Uterus (tissue), 4 donors: ENCODE data around the gene ROM1. TPM values are rescaled to one million over a fixed set of nuclear protein-coding genes. Genes with fewer than 3 reads are reported as not detected.

Experiments used
- DNase-seq, 2 donors: peaks; one replicate each; pipeline ENCODE4 v3.0.0-alpha.2; 2019 to 2020
- H3K27ac ChIP-seq, 2 donors: fragments of 200-600 bp; sonication (generic); 1 replicate in 1 of 2; 2 replicates in 1 of 2; pipeline ENCODE4 v1.5.1; 2016 to 2018
- H3K27me3 ChIP-seq, 2 donors: fragments of 200-600 bp; sonication (generic); one replicate each; pipeline ENCODE4 v1.5.1; 2018 to 2019; ENCODE audit warnings: control low read depth in 1 of 2
- H3K36me3 ChIP-seq, 2 donors: fragments of 200-600 bp; sonication (generic); one replicate each; pipeline ENCODE4 v1.5.1; 2019; ENCODE audit warnings: control low read depth in 1 of 2
- H3K4me1 ChIP-seq, 2 donors: fragments of 200-600 bp; sonication (generic); one replicate each; pipeline ENCODE4 v1.5.1; 2018 to 2019; ENCODE audit warnings: control low read depth in 1 of 2
- H3K4me3 ChIP-seq, 2 donors: fragments of 200-600 bp; sonication (generic); 1 replicate in 1 of 2; 2 replicates in 1 of 2; pipeline ENCODE4 v1.5.1; 2018 to 2019; ENCODE audit warnings: mild to moderate bottlenecking in 1 of 2
- H3K9me3 ChIP-seq, 2 donors: fragments of 200-600 bp; sonication (generic); one replicate each; pipeline ENCODE4 v1.5.1; 2019; ENCODE audit warnings: control low read depth in 1 of 2
- POLR2A ChIP-seq, 2 donors: fragments of 450-650 bp; IDR thresholded peaks; one replicate each; pipeline ENCODE4 v1.6.1; 2016; ENCODE audit warnings: antibody characterized with exemption in 2 of 2, mild to moderate bottlenecking in 1 of 2, moderate library complexity in 1 of 2
- intact Hi-C: fragments of 100-400 bp; cut with DNase I; formaldehyde crosslinking; loops from one replicate; pipeline ENCODE4 v1.15.1; 2023; ENCODE audit warnings: low total_unique reads
- total RNA-seq, 4 donors: library from RNA; depleted of rRNA in 3 of 4; stranded (reverse); fragments of >200 nt in 3 of 4; gene quantifications; one replicate each; pipeline versions ENCODE4 v1.1.0 to v1.2.4, GENCODE V29; 2014 to 2023
- TF ChIP-seq, protein P1 (sequence below), 4 experiments: fragments of 200-600 bp in 2 of 4; fragments of 450-650 bp in 2 of 4; sonication (generic) in 2 of 4; IDR thresholded peaks; one replicate each; pipeline ENCODE4 v1.5.1; 2016 to 2019; ENCODE audit warnings: antibody characterized with exemption in 4 of 4, mild to moderate bottlenecking in 2 of 4, moderate library complexity in 1 of 4
- donor health status: DM: yes; HTN: yes; CAD: no.

ROM1 gene
- total RNA-seq, 4 donors from 2014 or later, result 0.77 to 11.9 (median 5.3) TPM; not detected in 1

DNA sequence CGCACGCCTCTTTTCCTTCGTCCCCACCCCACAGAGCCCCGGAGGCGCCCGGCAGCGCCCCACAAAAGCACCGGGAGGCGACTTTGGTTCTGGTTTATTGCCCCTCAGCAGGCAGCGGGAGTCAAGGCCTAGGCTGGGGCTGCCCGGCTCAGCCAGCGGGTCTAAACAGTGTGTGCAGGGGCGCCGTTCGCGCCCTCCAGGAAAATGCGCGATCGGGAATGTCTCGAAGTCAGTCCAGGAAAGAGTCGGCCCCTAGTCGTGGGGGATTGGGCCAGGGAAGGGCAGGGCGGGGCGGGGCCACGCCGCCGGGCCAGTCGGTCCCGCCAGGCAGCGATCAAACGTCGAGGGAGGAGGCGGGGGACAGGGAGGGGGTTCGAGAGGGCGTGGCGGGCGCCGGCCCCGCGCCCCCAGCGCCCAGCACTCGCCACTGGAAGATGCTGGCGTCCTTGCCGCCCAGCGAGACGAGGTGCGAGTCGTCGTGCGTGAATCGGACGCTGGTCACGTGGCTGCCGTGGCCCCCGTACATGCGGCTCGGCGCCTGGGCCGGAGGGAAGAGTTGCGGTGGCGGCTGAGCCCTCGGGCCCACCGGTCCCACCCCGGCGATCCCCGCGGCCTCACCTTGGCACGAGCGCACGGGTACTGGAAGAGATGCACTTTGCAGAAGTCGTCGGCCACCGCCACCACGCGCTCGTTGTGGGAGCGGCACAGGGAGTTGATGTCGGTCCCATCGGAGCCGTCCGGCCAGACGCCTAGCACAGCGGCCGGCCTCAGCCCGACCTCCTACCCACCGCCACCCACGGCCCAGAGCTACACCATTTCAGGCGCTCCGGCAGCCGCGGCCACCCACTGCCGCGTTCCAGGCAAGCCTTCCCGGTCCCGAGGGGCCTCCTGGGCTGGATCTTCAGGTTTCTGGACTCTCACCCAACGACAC lies 10.7 kb upstream of the ROM1 start:
- H3K36me3 ChIP-seq, result no peaks in the 10 kb centered on the region
- H3K4me1 ChIP-seq, result peaks cover 9 to 10% of the 10 kb centered on the region in 2 donors
- DNase-seq, result peak; percentile 67 to 73
- intact Hi-C loops, result no loop called here
- peak overlapping the region; percentile 58 to 80 for H3K4me3 ChIP-seq
- TF ChIP-seq POLR2A (IDR thresholded peaks at IDR 0.05), result no peak
- TF ChIP-seq, protein P1, sequence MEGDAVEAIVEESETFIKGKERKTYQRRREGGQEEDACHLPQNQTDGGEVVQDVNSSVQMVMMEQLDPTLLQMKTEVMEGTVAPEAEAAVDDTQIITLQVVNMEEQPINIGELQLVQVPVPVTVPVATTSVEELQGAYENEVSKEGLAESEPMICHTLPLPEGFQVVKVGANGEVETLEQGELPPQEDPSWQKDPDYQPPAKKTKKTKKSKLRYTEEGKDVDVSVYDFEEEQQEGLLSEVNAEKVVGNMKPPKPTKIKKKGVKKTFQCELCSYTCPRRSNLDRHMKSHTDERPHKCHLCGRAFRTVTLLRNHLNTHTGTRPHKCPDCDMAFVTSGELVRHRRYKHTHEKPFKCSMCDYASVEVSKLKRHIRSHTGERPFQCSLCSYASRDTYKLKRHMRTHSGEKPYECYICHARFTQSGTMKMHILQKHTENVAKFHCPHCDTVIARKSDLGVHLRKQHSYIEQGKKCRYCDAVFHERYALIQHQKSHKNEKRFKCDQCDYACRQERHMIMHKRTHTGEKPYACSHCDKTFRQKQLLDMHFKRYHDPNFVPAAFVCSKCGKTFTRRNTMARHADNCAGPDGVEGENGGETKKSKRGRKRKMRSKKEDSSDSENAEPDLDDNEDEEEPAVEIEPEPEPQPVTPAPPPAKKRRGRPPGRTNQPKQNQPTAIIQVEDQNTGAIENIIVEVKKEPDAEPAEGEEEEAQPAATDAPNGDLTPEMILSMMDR (IDR thresholded peaks at IDR 0.05), result peak in 2 of 4 experiments; percentile 27 to 34
- H3K9me3 ChIP-seq, result no peaks in the 10 kb centered on the region
- H3K27ac ChIP-seq, result peak overlapping the region; percentile 90 to 94
- no peaks in the 10 kb centered on the region for H3K27me3 ChIP-seq

DNA sequence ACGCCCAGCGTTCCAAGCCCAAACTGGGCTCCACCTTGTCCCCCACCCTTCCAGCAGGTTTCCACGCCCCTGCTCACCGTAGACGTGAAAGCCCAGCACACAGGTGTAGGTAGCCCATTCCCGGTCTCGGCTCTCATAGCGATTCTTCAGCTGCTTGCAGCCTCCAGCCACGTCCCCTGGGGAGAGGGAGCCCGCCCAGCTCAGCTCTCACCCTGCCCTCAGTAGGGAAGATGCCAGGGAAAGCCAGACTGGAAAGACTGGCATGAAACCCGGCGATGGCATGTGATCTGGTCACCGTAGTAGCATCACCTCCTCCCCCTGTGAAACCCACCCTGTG lies 10.0 kb upstream of the ROM1 start:
- DNase-seq, result no peak

GRCh38 chr11:62603776-62604299 lies 9.2 kb upstream of the ROM1 start:
- DNase-seq, result no peak
- Histone ChIP-seq H3K4me1 (peaks cover 9 to 10% of the 10 kb centered on the region in 2 donors), H3K9me3 (no peaks in the 10 kb centered on the region), H3K27me3 (no peaks in the 10 kb centered on the region), H3K27ac (peak overlapping the region in 1 of 2 donors; percentile 94), H3K36me3 (no peaks in the 10 kb centered on the region), H3K4me3 (no peak overlapping the region)
- TF ChIP-seq, protein P1 (IDR thresholded peaks at IDR 0.05), result no peak
- no peak for TF ChIP-seq POLR2A (IDR thresholded peaks at IDR 0.05)
- intact Hi-C loops, result no loop called here

More for the DNA sequence above, 10.0 kb upstream of the ROM1 start:
- Histone ChIP-seq H3K4me1 (peaks cover 9 to 10% of the 10 kb centered on the region in 2 donors), H3K36me3 (no peaks in the 10 kb centered on the region), H3K27ac (peak overlapping the region; percentile 90 to 94), H3K9me3 (no peaks in the 10 kb centered on the region), H3K4me3 (peak overlapping the region; percentile 58 to 80), H3K27me3 (no peaks in the 10 kb centered on the region)
- TF ChIP-seq, protein P1 (IDR thresholded peaks at IDR 0.05), result no peak
- no peak for TF ChIP-seq POLR2A (IDR thresholded peaks at IDR 0.05)
- intact Hi-C loops, result no loop called here

- Histone ChIP-seq H3K27ac (no peak overlapping the region), H3K4me1 (peaks cover 7 to 9% of the 10 kb centered on the region in 2 donors), H3K27me3 (no peaks in the 10 kb centered on the region), H3K9me3 (no peaks in the 10 kb centered on the region), H3K36me3 (no peaks in the 10 kb centered on the region), H3K4me3 (no peak overlapping the region)
- TF ChIP-seq, protein P1 (IDR thresholded peaks at IDR 0.05), result no peak
- TF ChIP-seq POLR2A (IDR thresholded peaks at IDR 0.05), result no peak
- no peak for DNase-seq
- intact Hi-C loops, result no loop called here
Observed at GRCh38 chr11:62604460-62605120, 8.5 kb upstream of the ROM1 start.
